Skeletal muscle cell (primary cell): ENCODE data around the gene PCED1B.
"Not testable (repeated sequence)": the region's sequence is repeated elsewhere in the genome, so short reads cannot be mapped to it uniquely, and the experiment has no call there.

Experiments used
- DNase-seq: peaks from one replicate; pipeline ENCODE4 v3.0.0-alpha.2; 2010; ENCODE audit warnings: low read depth
- H3K4me3 ChIP-seq: 2 replicates; pipeline ENCODE4 v1.5.1; 2011; ENCODE audit warnings: low read depth, mild to moderate bottlenecking, control low read depth, low read length, moderate library complexity

Gene PCED1B

DNA sequence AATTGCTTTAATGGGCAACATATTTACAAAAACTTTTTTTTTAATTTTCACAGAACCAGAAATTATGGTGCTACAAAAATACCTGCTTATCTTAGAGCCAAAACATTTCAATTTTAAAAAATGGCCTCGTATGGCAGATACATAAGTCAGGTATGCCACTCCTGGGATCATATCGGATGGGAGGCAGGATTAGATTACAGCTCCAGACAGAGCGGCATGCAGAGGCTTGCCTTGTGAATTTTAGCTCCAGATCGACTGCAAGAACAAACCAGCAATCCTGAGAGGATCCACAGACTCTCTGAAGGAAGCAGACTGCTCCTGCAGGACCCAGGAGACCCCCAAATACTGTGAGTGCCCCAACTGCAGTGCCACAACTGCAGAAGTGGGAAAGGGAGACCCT lies 169.7 kb downstream of the PCED1B start:
- H3K4me3 ChIP-seq = no peak overlapping the region
- no peak for DNase-seq

DNA sequence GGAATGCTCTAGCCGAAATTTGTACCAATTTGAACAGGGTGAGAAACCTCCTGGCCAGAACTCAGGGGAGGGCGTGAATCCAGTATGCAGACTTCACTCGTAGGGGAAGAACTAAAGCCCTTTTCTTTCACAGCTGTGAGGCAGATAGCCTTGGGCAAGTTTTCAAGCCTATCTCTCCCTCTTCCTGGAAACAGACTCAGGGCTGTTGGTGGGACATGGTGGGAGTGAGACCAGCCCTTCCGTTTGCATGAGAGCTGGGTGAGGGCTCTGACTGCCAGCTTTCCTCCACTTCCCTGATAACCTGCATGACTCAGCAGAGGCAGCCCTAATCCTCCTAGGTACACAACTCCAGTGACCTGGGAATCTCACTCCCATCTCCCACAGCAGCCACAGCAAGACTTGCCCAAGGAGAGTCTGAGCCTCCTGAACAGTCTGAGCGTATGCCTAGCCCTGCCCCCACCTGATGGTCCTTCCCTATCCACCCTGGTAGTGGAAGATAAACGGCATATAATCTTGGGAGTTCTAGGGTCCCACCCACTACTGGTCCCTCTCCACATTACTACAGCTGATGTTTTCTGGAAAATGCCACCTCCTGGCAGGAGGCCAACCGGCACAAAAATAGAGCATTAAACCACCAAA lies 170.4 kb downstream of the PCED1B start:
- no peak overlapping the region for H3K4me3 ChIP-seq
- no peak for DNase-seq

DNA sequence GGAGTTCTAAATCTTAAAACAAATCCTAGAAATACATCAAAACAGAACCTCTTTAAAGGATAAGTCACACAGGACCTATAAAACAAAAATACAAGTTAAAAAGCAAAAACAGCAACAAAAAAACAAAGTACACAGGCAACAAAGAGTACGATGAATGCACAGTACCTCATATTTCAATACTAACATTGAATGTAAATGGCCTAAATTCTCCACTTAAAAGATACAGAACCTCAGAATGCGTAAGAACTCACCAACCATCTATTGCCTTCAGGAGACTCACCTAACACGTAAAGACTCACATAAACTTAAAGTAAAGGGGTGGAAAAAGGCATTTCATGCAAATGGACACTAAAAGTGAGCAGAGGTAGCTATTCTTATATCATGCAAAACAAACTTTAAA lies 172.5 kb downstream of the PCED1B start:
- no peak overlapping the region for H3K4me3 ChIP-seq
- DNase-seq = no peak

DNA sequence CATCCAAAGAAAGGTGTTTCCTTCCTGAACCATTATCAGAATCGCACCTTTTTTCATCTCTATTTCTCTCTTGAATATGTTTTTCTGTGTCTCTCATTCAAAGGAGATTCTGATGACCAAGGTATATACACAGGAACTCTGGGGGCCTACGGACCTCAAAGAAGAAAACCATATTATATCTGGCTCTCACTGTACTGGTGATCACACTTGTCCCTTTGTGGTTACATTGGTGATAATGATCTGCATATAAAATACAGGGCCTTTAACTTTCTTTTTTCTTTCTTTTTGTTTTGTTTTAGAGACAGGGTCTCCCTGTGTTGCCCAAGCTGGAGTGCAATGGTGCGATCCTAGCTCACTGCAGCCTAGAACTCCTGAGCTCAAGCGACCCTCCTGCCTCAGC lies 185.5 kb downstream of the PCED1B start:
- no peak for DNase-seq
- no peak overlapping the region for H3K4me3 ChIP-seq

DNA sequence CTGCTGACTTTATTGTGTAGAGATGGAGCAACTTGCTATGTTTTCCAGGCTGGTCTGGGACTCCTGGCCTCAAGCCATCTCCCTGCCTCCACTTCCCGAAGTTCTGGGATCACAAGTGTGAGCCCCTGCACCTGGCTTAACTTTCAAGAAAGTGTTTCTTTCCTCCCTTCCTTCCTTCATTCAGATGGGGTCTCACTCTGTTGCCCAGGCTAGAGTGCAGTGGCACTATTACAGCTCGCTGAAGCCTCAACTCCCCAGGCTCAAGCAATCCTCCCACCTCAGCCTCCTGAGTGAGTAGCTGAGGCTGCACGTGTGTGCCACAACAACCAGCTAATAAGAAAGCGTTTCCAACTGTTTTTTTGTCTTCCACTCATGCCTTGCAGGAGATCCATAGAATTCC lies 186.0 kb downstream of the PCED1B start:
- DNase-seq = no peak

DNA sequence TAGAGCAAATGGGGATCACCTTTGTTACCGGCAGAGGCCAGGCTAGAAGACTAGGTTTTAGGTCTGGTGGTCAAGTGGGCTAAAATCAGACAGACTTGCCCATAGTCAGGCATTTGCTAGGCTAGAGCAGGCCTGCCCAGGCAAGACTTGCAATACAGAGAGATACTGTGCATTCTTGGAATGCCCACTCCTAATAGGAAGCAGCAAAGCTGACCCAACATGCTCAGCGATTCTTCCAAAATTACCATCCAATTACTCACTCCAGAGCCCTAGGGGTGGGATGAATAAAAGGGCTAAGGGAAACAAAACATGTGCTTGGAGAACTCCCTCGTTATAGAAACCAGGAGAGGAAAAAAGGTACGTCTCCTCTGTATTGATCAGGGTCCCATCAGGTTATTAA lies 188.2 kb downstream of the PCED1B start:
- no peak overlapping the region for H3K4me3 ChIP-seq
- no peak for DNase-seq

More for the DNA sequence above, 186.0 kb downstream of the PCED1B start:
- no peak overlapping the region for H3K4me3 ChIP-seq

DNA sequence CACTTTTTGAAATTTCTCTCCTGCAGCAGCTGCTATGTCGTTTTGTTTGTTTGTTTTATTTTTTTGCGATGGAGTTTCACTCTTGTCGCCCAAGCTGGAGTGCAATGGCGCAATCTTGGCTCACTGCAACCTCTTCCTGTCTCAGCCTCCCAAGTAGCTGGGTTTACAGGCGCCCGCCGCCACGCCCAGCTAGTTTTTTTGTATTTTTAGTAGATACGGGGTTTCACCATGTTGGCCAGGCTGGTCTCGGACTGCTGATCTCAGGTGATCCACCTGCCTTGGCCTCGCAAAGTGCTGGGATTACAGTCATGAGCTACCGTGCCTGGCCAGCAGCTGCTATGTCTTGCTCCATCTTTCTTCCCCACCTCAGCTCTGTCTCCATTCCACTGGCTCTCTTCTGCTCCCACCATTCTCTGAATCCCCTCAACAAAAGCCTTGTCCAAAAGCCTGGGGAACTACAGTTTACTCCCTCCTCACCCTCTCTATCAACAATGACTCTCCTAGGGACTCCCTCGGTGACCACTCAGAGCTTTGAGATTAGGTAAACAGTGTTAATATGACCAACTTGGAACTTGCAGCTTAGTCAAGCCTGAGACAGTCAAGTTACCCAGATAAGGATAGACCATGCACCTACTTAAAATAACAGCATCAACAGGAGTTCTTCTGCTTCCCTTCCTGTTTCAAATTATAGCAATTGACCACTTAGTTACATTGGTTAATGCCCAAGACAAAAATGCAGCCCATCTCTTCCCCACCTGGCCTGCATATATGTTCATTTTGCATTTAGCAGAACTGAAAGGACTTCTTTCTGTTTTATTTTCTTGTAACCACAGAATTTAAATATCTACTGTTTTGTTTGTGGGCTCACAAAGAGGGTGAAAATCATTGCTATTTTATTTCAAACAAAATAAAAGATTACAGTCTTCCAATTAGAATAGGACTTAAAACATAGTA lies 189.4 kb downstream of the PCED1B start:
- H3K4me3 ChIP-seq = no peak overlapping the region
- no peak for DNase-seq

DNA sequence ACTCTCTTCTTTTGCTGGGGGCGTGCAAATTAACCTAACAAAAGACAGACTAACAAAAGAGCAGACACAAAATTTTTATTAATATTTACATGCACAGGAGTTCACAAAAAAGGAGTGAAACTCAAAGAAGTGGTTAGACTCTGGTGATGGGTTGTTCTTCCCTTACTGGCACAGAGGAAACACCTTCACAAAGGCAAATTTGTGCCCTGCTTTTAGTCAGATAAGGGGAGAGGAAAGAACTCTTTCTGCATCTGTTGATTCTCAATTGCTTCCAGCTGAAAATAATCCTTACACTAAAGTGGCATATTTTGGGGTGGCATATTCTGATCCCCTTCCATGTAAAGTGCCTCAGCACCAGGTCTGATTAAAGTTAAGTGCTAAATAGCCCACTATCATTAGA lies 190.5 kb downstream of the PCED1B start:
- no peak for DNase-seq
- no peak overlapping the region for H3K4me3 ChIP-seq

DNA sequence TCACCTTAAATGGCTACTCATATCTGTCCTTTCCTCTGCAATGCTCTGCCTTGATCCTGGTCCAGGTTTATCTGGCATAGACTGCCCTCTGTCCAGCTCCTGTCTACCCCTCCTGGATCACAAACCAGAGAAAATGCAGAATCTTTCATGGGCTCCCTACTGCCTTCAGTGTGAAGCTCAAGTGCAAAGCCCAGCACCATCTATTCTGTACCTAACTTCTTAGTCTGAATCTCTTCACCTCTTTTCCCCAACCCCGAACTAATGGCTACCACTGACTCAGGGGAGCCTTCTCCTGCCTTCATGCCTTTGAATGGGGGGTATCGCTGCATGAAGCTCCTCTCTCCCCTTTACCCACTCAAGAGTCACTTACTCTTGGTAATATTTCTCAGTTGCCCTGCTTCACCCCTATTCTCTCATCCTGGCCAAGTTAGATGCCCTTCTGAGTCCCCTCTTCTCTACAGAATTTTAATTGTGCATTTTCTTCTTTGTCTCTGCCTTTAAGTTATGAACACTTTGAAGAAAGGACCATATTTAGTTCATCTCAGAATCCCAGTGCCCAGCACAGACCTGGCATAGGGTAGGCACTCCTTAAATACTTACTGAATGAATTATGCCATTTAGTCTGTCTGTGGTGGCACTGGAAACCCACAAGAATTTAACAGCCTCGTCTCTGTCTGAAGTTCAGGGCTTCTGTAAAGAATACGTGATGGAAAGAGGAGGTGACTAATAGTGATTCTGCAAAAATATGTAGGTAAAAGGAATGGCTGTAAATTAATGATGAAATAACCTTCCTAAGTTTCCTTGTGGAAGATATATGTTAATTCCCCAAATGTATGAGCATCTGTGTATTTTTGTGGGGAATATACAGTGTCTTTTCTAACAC lies 191.6 kb downstream of the PCED1B start:
- H3K4me3 ChIP-seq = no peak overlapping the region
- DNase-seq = peak; percentile 63

DNA sequence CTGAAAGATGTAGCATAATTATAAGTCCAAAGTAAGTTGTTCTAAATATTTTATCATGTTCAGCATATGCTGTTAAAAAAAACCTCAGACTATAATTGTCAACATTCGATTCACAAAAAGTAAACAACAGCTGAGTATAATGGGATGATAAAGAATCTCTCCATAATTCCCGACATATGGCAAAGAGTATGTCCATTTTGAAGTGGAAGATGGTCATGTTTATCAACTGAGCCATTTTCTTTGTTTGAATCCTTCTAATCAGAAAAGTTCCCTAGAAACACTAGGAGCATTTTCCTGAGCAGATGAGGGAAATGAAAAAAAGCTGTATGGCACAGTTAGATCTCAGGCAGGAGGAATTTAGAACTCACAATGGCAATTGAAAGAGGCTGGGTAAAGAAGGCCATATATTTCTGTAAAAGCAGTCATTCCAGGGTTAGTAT lies 192.4 kb downstream of the PCED1B start:
- no peak for DNase-seq

DNA sequence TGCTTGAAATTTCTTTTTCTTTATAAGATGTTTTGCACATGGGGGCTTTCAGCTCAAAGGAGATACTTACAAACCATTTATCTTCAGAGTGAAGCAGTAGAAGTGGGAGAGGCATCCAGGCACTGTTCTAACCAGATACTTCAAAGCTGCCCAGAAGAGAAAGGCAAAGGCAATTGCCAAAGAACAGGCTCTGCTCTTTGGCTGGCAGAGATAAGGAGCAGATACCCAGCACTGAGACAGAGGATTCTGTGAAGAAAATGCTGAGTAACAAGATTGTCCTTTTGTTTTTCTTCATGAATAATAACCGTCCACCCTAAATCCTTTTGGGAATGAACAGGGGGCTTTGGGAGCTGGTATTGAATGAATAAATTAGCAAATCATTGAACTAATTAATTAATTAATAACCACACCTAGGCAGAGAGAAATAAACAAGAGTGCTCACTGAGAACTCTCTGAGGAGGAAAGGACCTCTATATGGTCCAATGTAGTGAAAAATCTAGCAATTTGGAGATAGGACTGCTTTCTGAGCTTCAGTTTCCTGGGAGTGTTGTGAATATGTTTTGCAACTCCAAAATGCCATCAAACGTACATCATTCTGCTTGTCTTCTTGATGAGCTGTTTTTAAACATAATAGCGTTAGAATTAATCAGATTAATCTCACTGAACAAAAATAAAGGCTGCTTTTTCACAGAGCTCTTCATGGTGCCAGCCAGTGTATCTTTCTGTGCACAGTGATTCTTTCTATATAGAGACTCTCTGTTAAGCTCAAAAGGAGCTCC lies 193.2 kb downstream of the PCED1B start:
- H3K4me3 ChIP-seq = no peak overlapping the region
- no peak for DNase-seq

More for the DNA sequence above, 192.4 kb downstream of the PCED1B start:
- H3K4me3 ChIP-seq = no peak overlapping the region

DNA sequence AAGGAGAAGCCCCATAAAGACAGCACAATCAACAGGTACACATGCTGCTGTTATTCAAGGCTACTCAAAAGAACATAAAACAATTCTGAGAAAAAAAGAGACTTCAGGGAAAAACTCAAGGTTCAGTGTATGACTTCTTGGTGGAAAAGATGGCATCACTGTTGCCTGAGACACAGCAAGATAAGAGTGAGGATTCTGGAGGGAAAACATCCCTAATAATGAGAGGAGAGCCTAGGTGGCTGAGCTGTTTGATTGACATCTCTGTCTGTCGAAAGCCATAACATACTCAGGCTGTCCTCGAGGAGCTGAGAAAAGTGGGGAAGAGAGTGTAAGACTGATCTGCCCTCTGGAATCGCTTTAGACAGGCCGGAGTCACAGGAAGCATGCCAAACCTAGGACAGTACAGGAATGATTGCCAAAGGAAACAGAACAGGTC lies 193.8 kb downstream of the PCED1B start:
- DNase-seq = no peak
- no peak overlapping the region for H3K4me3 ChIP-seq

DNA sequence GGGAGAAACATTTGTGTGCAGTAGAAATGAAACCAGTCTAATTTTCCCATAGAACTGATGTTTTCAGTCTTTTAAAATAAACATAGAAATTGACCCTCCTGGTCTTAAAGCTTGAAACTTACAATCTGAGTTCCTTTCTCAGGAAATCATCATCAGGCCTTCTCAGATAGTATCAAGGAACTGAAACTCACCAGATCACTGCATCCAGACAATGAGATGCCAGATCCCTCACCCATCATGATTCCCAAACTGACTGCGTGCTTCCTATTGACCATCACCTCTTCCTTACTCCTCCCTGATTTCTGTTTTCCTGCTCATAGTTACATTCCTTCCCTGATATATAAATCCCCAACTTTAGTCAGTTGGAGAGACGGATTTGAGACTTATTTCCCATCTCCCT lies 195.3 kb downstream of the PCED1B start:
- no peak overlapping the region for H3K4me3 ChIP-seq
- no peak for DNase-seq

DNA sequence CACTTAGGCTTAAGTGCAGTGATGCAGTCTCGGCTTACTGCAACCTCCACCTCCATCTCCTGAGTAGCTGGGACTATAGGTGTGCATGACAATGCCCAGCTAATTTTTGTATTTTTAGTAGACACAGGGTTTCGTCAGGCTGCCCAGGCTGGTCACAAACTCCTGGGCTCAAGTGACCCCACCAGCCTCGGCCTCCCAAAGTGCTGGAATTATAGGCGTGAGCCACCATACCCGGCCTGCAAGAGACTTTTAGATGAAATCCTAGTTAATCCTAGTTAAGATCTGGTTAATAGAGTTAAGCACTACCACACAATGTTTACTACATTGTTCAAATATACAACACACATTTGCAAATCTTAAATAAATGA lies 196.8 kb downstream of the PCED1B start:
- DNase-seq = no peak

DNA sequence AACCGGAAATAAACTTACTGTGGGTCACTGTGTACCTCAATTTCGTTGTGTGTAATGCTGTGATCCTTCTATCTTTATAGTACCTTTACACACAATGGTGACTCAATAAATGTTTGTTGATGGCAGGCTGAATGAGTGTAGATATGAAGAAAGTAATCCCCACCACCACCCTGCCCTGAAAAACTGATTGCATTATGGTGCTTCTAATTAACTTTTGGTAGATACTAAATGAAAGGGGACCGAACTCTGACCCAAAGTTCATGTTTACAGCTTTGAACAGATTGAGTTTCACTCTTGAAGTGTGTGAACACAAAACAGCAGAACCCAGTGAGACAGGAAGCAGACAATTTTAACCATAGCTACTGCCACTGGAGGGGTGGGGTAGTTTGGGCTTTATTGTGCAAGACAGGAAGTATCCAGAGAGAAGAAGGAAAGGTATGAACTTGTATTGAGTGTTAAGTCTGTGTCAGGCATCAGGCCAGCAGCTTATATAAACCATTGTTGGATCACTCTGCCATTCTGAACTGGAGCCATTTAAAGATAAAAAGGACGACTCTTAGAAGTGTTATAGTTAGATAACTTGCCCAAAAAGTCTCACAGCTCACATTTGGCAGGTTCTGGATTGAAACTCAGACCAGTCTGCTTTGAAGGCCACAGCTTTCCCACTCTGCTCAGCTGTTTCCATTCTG lies 197.3 kb downstream of the PCED1B start:
- DNase-seq = peak; percentile 71
- H3K4me3 ChIP-seq = no peak overlapping the region

More for the DNA sequence above, 196.8 kb downstream of the PCED1B start:
- no peak overlapping the region for H3K4me3 ChIP-seq

DNA sequence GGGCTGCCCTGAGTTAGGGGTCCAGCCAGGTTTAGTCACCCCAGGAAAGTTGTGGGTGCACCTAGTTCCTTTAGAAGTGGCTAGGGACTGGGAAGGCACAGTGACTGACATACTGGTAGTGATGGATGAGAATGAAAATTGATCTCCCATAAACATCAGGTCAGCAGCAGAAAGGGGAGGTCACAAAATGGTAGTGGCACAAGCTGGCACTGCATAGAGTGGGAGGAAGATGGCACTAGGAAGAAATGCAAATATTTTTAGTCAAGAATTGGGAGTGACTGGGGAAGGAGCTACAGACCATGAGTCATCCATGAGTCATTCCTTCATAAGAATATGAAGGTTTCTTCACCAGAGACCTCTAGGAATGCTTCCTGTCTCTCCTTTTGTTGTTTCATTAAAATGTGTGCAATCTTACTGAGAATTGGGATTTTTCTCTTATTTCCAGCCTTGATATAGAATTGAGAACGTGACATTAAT lies 198.6 kb downstream of the PCED1B start:
- no peak overlapping the region for H3K4me3 ChIP-seq
- DNase-seq = peak; percentile 83

DNA sequence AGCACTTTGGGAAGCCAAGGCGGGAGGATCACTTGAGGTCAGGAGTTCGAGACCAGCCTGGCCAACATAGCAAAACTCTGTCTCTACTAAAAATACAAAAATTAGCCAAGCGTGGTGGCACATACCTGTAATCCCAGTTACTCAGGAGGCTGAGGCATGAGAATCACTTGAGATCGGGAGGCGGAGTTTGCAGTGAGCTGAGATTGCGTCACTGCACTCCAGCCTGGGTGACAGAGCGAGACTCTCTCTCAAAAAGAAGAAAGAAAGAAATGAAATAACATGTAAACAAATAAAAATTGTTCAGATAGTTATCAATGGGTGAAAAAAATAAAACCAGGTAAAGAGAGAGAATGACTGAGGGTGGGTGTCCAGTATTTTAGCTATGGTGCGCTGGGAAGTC lies 200.3 kb downstream of the PCED1B start:
- H3K4me3 ChIP-seq, DNase-seq: not testable (repeated sequence)

DNA sequence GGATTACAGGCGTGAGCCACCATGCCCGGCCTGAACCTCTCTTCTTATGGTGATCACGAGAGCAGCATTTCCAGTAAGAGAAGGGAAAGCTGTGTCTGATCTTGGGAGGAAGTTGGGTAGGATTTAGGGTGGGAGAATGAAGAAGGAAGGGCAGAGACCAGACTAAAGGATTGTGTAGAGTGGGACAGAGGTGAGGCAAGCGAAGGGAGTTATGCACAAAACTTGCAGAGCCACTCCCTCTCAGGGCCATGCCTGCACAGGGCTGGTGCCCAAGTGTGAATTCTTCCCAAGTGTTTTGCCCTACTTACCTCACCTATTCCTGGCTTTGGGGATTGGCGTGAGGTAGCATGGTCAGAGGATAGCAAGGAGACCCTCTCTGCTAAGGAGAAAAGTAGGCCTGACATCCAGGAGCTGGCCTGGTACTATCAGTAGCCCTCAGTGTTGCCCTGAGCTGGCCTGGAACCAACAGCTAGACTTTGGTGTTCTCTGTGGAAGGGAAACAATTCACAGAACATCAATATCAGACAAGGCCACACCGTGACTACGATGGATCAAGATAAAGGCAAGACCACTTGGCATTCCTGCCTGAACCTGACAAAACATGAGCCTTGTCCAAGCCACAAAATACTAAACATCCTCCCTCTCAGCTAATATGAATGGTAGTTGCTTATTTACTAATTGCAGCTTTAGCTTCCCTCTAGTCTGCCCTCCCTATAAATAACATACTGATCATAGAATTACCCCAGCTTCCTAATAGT lies 201.3 kb downstream of the PCED1B start:
- DNase-seq = no peak

More for the DNA sequence above, 201.3 kb downstream of the PCED1B start:
- no peak overlapping the region for H3K4me3 ChIP-seq
